GM19035 (cell line): ENCODE results near the gene CASP10.
"Not testable (repeated sequence)": the region's sequence is repeated elsewhere in the genome, so short reads cannot be mapped to it uniquely, and the experiment has no call there.

Experiments used
- ATAC-seq: cut with Tn5 transposase; IDR thresholded peaks from one replicate; pipeline ENCODE4 v1.9.1; 2021; ENCODE audit not compliant: unreplicated experiment

CASP10 gene

GRCh38 chr2:201231781-201232466 lies 49.0 kb downstream of the CASP10 start:
- peak; percentile 52 for ATAC-seq

GRCh38 chr2:201232467-201232815 lies 49.5 kb downstream of the CASP10 start:
- ATAC-seq: no peak

GRCh38 chr2:201233192-201233811 lies 50.4 kb downstream of the CASP10 start:
- ATAC-seq: peak; percentile 88

GRCh38 chr2:201233812-201234662 lies 51.1 kb downstream of the CASP10 start:
- peak; percentile 20 for ATAC-seq

GRCh38 chr2:201234663-201235135 lies 51.8 kb downstream of the CASP10 start:
- no peak for ATAC-seq

- ATAC-seq: no peak
Observed at GRCh38 chr2:201235860-201236811, 53.2 kb downstream of the CASP10 start.

GRCh38 chr2:201237486-201238123 lies 54.7 kb downstream of the CASP10 start:
- no peak for ATAC-seq

- ATAC-seq: not testable (repeated sequence)
Observed at GRCh38 chr2:201239167-201239935, 56.4 kb downstream of the CASP10 start.

GRCh38 chr2:201242571-201243277 lies 59.8 kb downstream of the CASP10 start:
- no peak for ATAC-seq

- no peak for ATAC-seq
Observed at GRCh38 chr2:201244829-201245228, 61.9 kb downstream of the CASP10 start.

GRCh38 chr2:201246280-201246679 lies 63.3 kb downstream of the CASP10 start:
- ATAC-seq: no peak

GRCh38 chr2:201248288-201248844 lies 65.4 kb downstream of the CASP10 start:
- ATAC-seq: no peak

GRCh38 chr2:201249889-201250288 lies 66.9 kb downstream of the CASP10 start:
- no peak for ATAC-seq

GRCh38 chr2:201250741-201251140 lies 67.8 kb downstream of the CASP10 start:
- ATAC-seq: no peak

- no peak for ATAC-seq
Observed at GRCh38 chr2:201254081-201254730, 71.3 kb downstream of the CASP10 start.

- no peak for ATAC-seq
Observed at GRCh38 chr2:201255408-201256033, 72.6 kb downstream of the CASP10 start.

- no peak for ATAC-seq
Observed at GRCh38 chr2:201256082-201256481, 73.1 kb downstream of the CASP10 start.
